Right cardiac atrium (tissue), 5 donors: ENCODE results near the gene RABGAP1L. TPM values are rescaled to one million over a fixed set of nuclear protein-coding genes. Genes with fewer than 3 reads are reported as not detected.
"Not testable (repeated sequence)": the region's sequence is repeated elsewhere in the genome, so short reads cannot be mapped to it uniquely, and the experiment has no call there.

ENCODE experiments used
- ATAC-seq, 2 donors: fragments of 200-7000 bp; cut with Tn5 transposase; one replicate each; pipeline versions ENCODE4 v1.8.0 to v1.9.1; 2020; ENCODE audit warnings: moderate library complexity in 2 of 2, mild to moderate bottlenecking in 1 of 2
- DNase-seq, 3 donors: peaks; one replicate each; pipeline ENCODE4 v3.0.0-alpha.2; 2020
- H3K27ac ChIP-seq: one replicate; pipeline ENCODE4 v1.5.1; 2013; ENCODE audit warnings: mild to moderate bottlenecking, low read length, control low read depth, moderate library complexity
- H3K27me3 ChIP-seq: one replicate; pipeline ENCODE4 v1.6.1; 2013; ENCODE audit not compliant: control insufficient read depth, insufficient read depth
- H3K4me1 ChIP-seq: one replicate; pipeline ENCODE4 v1.6.1; 2013; ENCODE audit warnings: low read length; ENCODE audit not compliant: control insufficient read depth, insufficient read depth
- H3K4me3 ChIP-seq: one replicate; pipeline ENCODE4 v1.5.1; 2013; ENCODE audit warnings: low read length, control low read depth
- H3K9me3 ChIP-seq: one replicate; pipeline ENCODE4 v1.6.1; 2013; ENCODE audit warnings: low read length; ENCODE audit not compliant: control insufficient read depth
- WGBS: extraction: QIAGEN DNeasy Blood & Tissue Kit; methylation state at CpG from one replicate; pipeline ENCODE4 v1.1.7; 2013; 5-methylcytosine and 5-hydroxymethylcytosine counted together
- intact Hi-C, 4 donors: fragments of 100-400 bp; cut with DNase I; formaldehyde crosslinking; loops; one replicate each; pipeline versions ENCODE4 v1.11.0 to v1.14.0; 2022 to 2023
- polyA plus RNA-seq: library from polyadenylated mRNA; stranded (reverse); fragments of 200-250 nt; gene quantifications from one replicate; pipeline ENCODE4 v1.2.3, GENCODE V29; 2013
- total RNA-seq, 4 donors: library from RNA; stranded (reverse); fragmentation: NEBNext Ultra II Directional; extraction: Animal tissue kit (Norgen Biotek cat#: 25700); gene quantifications; one replicate each; pipeline ENCODE4 v1.2.1, GENCODE V29; 2021
- donor health status: healthy with polysubstance abuse.
- donor health status: DM: no; HTN: yes; CAD: no.
- donor health status: DM: no; HTN: no; CAD: no.
- donor health status: DM: no; HTN: yes; CAD: no; lungs with severe emphysema.
- donor health status: DM: yes; HTN: yes; CAD: no.

The RABGAP1L gene
- total and polyA plus RNA-seq, 5 donors, result 174 to 367 (median 186) TPM

- no peaks in the 10 kb centered on the region for H3K27me3 ChIP-seq
- H3K4me1 ChIP-seq, result peaks cover 2% of the 10 kb centered on the region
- no peak overlapping the region for H3K27ac ChIP-seq
- DNase-seq (no peak), ATAC-seq (no peak)
- no peak overlapping the region for H3K4me3 ChIP-seq
- WGBS, result 79% methylated on average over 4 of the region's 4 CpGs
- intact Hi-C loops, result no loop called here
- H3K9me3 ChIP-seq, result no peaks in the 10 kb centered on the region
Measured at GRCh38 chr1:174337000-174337681, 177.8 kb downstream of the RABGAP1L start.

GRCh38 chr1:174340404-174340803 lies 181.1 kb downstream of the RABGAP1L start:
- 96% methylated on average over 1 of the region's 1 CpG for WGBS
- intact Hi-C loops, H3K4me3 ChIP-seq, H3K27me3 ChIP-seq, ATAC-seq, H3K4me1 ChIP-seq, H3K27ac ChIP-seq, DNase-seq, H3K9me3 ChIP-seq: not testable (repeated sequence)

GRCh38 chr1:174344162-174344561 lies 184.8 kb downstream of the RABGAP1L start:
- 92% methylated on average over 3 of the region's 3 CpGs for WGBS
- ATAC-seq, result no peak
- Histone ChIP-seq H3K4me1 (no peaks in the 10 kb centered on the region), H3K27ac (no peak overlapping the region), H3K9me3 (no peaks in the 10 kb centered on the region), H3K4me3 (no peak overlapping the region), H3K27me3 (no peaks in the 10 kb centered on the region)
- intact Hi-C loops, result no loop called here
- DNase-seq, result no peak

- H3K4me3 ChIP-seq, result no peak overlapping the region
- no peaks in the 10 kb centered on the region for H3K9me3 ChIP-seq
- ATAC-seq (no peak), DNase-seq (no peak)
- no peaks in the 10 kb centered on the region for H3K27me3 ChIP-seq
- H3K27ac ChIP-seq, result no peak overlapping the region
- intact Hi-C loops, result no loop called here
- peaks cover 4% of the 10 kb centered on the region for H3K4me1 ChIP-seq
Measured at GRCh38 chr1:174352117-174352516, 192.8 kb downstream of the RABGAP1L start.

- 81% methylated on average over 3 of the region's 3 CpGs for WGBS
- DNase-seq (peak in 1 of 3 donors; percentile 15), ATAC-seq (peak in 1 of 2 donors; percentile 55)
Measured at GRCh38 chr1:174352883-174353608, 193.7 kb downstream of the RABGAP1L start.

GRCh38 chr1:174358344-174358743 lies 199.0 kb downstream of the RABGAP1L start:
- no peak for DNase-seq
- Histone ChIP-seq H3K4me1 (peaks cover 1% of the 10 kb centered on the region), H3K27ac (no peak overlapping the region), H3K27me3 (no peaks in the 10 kb centered on the region), H3K4me3 (no peak overlapping the region), H3K9me3 (no peaks in the 10 kb centered on the region)
- WGBS, result 55% methylated on average over 3 of the region's 3 CpGs
- intact Hi-C loops, result no loop called here
- peak; percentile 45 to 59 for ATAC-seq

More at GRCh38 chr1:174352883-174353608, 193.7 kb downstream of the RABGAP1L start:
- intact Hi-C loops, result no loop called here
- Histone ChIP-seq H3K4me3 (no peak overlapping the region), H3K27me3 (no peaks in the 10 kb centered on the region), H3K9me3 (no peaks in the 10 kb centered on the region), H3K27ac (peak overlapping the region; percentile 62), H3K4me1 (peaks cover 4% of the 10 kb centered on the region)

GRCh38 chr1:174358786-174359453 lies 199.6 kb downstream of the RABGAP1L start:
- Histone ChIP-seq H3K27ac (no peak overlapping the region), H3K4me3 (no peak overlapping the region), H3K9me3 (no peaks in the 10 kb centered on the region), H3K27me3 (no peaks in the 10 kb centered on the region), H3K4me1 (peaks cover 1% of the 10 kb centered on the region)
- intact Hi-C loops, result no loop called here
- 69% methylated on average over 6 of the region's 6 CpGs for WGBS
- no peak for DNase-seq
- no peak for ATAC-seq

GRCh38 chr1:174359454-174359805 lies 200.1 kb downstream of the RABGAP1L start:
- Histone ChIP-seq H3K4me3 (no peak overlapping the region), H3K9me3 (no peaks in the 10 kb centered on the region), H3K27ac (no peak overlapping the region), H3K4me1 (peaks cover 1% of the 10 kb centered on the region), H3K27me3 (no peaks in the 10 kb centered on the region)
- DNase-seq, result no peak
- intact Hi-C loops, result no loop called here
- no peak for ATAC-seq
- 78% methylated on average over 2 of the region's 2 CpGs for WGBS

GRCh38 chr1:174364996-174365736 lies 205.8 kb downstream of the RABGAP1L start:
- no peak overlapping the region for H3K4me3 ChIP-seq
- no peaks in the 10 kb centered on the region for H3K27me3 ChIP-seq
- DNase-seq (no peak), ATAC-seq (no peak)
- no peak overlapping the region for H3K27ac ChIP-seq
- intact Hi-C loops, result no loop called here
- H3K4me1 ChIP-seq, result peaks cover 1% of the 10 kb centered on the region
- 91% methylated on average over 8 of the region's 8 CpGs for WGBS
- H3K9me3 ChIP-seq, result no peaks in the 10 kb centered on the region

GRCh38 chr1:174366946-174367345 lies 207.6 kb downstream of the RABGAP1L start:
- intact Hi-C loops, result no loop called here
- Histone ChIP-seq H3K27ac (no peak overlapping the region), H3K4me3 (no peak overlapping the region), H3K9me3 (no peaks in the 10 kb centered on the region), H3K27me3 (no peaks in the 10 kb centered on the region), H3K4me1 (peaks cover 1% of the 10 kb centered on the region)
- DNase-seq (no peak), ATAC-seq (no peak)
- 65% methylated on average over 3 of the region's 3 CpGs for WGBS

GRCh38 chr1:174367892-174368291 lies 208.6 kb downstream of the RABGAP1L start:
- Histone ChIP-seq H3K27me3 (no peaks in the 10 kb centered on the region), H3K4me3 (no peak overlapping the region), H3K27ac (no peak overlapping the region), H3K4me1 (peaks cover 1% of the 10 kb centered on the region), H3K9me3 (no peaks in the 10 kb centered on the region)
- peak; percentile 45 to 70 (median 53) for DNase-seq
- intact Hi-C loops, result no loop called here
- WGBS, result 77% methylated on average over 5 of the region's 5 CpGs
- peak; percentile 67 to 74 for ATAC-seq
